OCI-LY7 (cell line): ENCODE measurements around the gene STX11. TPM values are rescaled to one million over a fixed set of nuclear protein-coding genes. Genes with fewer than 3 reads are reported as not detected.

Source experiments
- BruUV-seq: library from RNA; stranded (reverse); fragments of 400-500 nt; replicated peaks from 2 replicates; lab custom pipeline; 2021; lab: Mats Ljungman, UMichigan
- CTCF ChIA-PET: fragments of 300-600 bp; sonication (Branson Sonifier 250); formaldehyde crosslinking; loops from one replicate; lab custom pipeline; 2022; ENCODE audit warnings: antibody characterized with exemption; ENCODE audit not compliant: unreplicated experiment; lab: Charles Lee
- POLR2A ChIA-PET: fragments of 300-600 bp; sonication (Branson Sonifier 250); formaldehyde crosslinking; loops from one replicate; lab custom pipeline; 2022; ENCODE audit warnings: antibody characterized with exemption; lab: Charles Lee
- DNase-seq: peaks from one replicate; pipeline ENCODE4 v3.0.0-alpha.2; 2015; ENCODE audit warnings: low spot score
- H2AFZ ChIP-seq: fragments of 200-600 bp; sonication (generic), shearing (Covaris generic); 2 replicates; pipeline ENCODE4 v1.6.1; 2014; ENCODE audit warnings: mild to moderate bottlenecking, antibody characterized with exemption, low read length, moderate library complexity
- H3K27ac ChIP-seq: fragments of 200-600 bp; sonication (generic); 2 replicates; pipeline ENCODE4 v1.5.1; 2014; ENCODE audit warnings: mixed run types, low read depth, mild to moderate bottlenecking, moderate library complexity, low read length, inconsistent platforms; ENCODE audit not compliant: poor library complexity, severe bottlenecking
- H3K36me3 ChIP-seq: fragments of 200-600 bp; sonication (generic); 2 replicates; pipeline ENCODE4 v1.6.1; 2014; ENCODE audit warnings: mild to moderate bottlenecking, antibody characterized with exemption, low read length, moderate library complexity, mixed read lengths; ENCODE audit not compliant: insufficient read depth
- H3K4me1 ChIP-seq: fragments of 200-600 bp; sonication (generic); 2 replicates; pipeline ENCODE4 v1.5.1; 2014; ENCODE audit warnings: mild to moderate bottlenecking, low read length; ENCODE audit not compliant: insufficient read depth, poor library complexity, severe bottlenecking
- H3K4me2 ChIP-seq: fragments of 200-600 bp; sonication (generic); 2 replicates; pipeline ENCODE4 v1.6.1; 2014; ENCODE audit warnings: mild to moderate bottlenecking, low read length
- H3K4me3 ChIP-seq: fragments of 200-600 bp; sonication (generic); 2 replicates; pipeline ENCODE4 v1.5.1; 2014; ENCODE audit warnings: mild to moderate bottlenecking, low read depth, low read length; ENCODE audit not compliant: poor library complexity, severe bottlenecking
- H3K79me2 ChIP-seq: fragments of 200-600 bp; sonication (generic); 2 replicates; pipeline ENCODE4 v1.6.1; 2016; ENCODE audit warnings: low read depth, mild to moderate bottlenecking, low read length, moderate library complexity, mixed read lengths; ENCODE audit not compliant: insufficient read depth
- H3K9me2 ChIP-seq: fragments of 200-600 bp; sonication (generic); 2 replicates; pipeline ENCODE4 v1.6.1; 2016; ENCODE audit warnings: mild to moderate bottlenecking, low read length, mixed read lengths; ENCODE audit not compliant: insufficient read depth
- H3K9me3 ChIP-seq: fragments of 200-600 bp; sonication (generic); 2 replicates; pipeline ENCODE4 v1.6.1; 2014; ENCODE audit warnings: mild to moderate bottlenecking, mixed run types, low read length, mixed read lengths
- H4K20me1 ChIP-seq: fragments of 200-600 bp; sonication (generic); 2 replicates; pipeline ENCODE4 v1.6.1; 2014; ENCODE audit warnings: mild to moderate bottlenecking, antibody characterized with exemption, low read length, moderate library complexity, mixed read lengths; ENCODE audit not compliant: insufficient read depth
- EZH2phosphoT487 ChIP-seq: fragments of 200-600 bp; sonication (generic); IDR thresholded peaks from 2 replicates; pipeline ENCODE4 v1.6.1; 2018; ENCODE audit warnings: low read depth, borderline replicate concordance, mild to moderate bottlenecking, mixed run types, antibody characterized with exemption, low read length, moderate library complexity, mixed read lengths
- intact Hi-C: fragments of 100-400 bp; cut with micrococcal nuclease; formaldehyde crosslinking; loops from one replicate; pipeline ENCODE4 v1.10.0; 2022; ENCODE audit not compliant: unreplicated experiment
- total RNA-seq, 2 experiments: library from RNA; depleted of rRNA in 1 of 2; stranded (reverse); fragments of >200 nt in 1 of 2; shearing (Covaris generic) in 1 of 2; gene quantifications; 2 replicates each; pipeline ENCODE4 v1.2.3, GENCODE V29; 2014 to 2022
- TF ChIP-seq, protein P1 (sequence below): fragments of 200-600 bp; sonication (generic); conservative IDR thresholded peaks from 2 replicates; pipeline ENCODE4 v1.5.1; 2014; ENCODE audit warnings: mild to moderate bottlenecking, antibody characterized with exemption, low read length, moderate library complexity, mixed read lengths

STX11 gene
- total RNA-seq, 2 experiments from 2014 or later, result 0.16 to 1.1 TPM

DNA sequence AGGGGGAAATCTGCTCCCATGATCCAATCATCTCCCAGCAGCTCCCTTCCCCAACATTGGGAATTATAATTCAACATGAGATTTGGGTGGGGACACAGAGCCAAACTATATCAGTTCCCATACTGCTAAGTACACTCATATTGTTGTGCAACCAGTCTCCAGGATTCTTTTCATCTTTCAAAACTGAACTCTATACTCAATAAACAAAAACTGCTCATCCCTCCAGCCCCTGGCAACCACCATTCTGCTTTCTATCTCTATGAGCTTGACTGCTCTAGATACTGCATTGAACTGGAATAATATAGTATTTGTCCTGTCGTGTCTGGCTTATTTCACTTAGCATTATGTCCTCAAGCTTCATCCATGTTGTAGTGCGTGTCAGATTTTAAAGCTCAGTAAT, 42.9 kb downstream of the STX11 start:
- intact Hi-C loops, result no loop called here
- H3K36me3 ChIP-seq, result no peaks in the 10 kb centered on the region
- no peak overlapping the region for H3K27ac ChIP-seq
- DNase-seq, result no peak
- H2AFZ ChIP-seq, result no peak overlapping the region
- CTCF ChIA-PET, result no interaction called here
- H4K20me1 ChIP-seq, result no peaks in the 10 kb centered on the region
- TF ChIP-seq, protein P1, sequence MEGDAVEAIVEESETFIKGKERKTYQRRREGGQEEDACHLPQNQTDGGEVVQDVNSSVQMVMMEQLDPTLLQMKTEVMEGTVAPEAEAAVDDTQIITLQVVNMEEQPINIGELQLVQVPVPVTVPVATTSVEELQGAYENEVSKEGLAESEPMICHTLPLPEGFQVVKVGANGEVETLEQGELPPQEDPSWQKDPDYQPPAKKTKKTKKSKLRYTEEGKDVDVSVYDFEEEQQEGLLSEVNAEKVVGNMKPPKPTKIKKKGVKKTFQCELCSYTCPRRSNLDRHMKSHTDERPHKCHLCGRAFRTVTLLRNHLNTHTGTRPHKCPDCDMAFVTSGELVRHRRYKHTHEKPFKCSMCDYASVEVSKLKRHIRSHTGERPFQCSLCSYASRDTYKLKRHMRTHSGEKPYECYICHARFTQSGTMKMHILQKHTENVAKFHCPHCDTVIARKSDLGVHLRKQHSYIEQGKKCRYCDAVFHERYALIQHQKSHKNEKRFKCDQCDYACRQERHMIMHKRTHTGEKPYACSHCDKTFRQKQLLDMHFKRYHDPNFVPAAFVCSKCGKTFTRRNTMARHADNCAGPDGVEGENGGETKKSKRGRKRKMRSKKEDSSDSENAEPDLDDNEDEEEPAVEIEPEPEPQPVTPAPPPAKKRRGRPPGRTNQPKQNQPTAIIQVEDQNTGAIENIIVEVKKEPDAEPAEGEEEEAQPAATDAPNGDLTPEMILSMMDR, result no peak
- TF ChIP-seq EZH2phosphoT487, result no peak
- no peak overlapping the region for H3K4me3 ChIP-seq
- BruUV-seq, result no TSS peak
- H3K9me3 ChIP-seq, result no peaks in the 10 kb centered on the region
- no peaks in the 10 kb centered on the region for H3K9me2 ChIP-seq
- H3K4me1 ChIP-seq, result no peaks in the 10 kb centered on the region
- no peaks in the 10 kb centered on the region for H3K79me2 ChIP-seq
- H3K4me2 ChIP-seq, result no peak overlapping the region
- POLR2A ChIA-PET, result no interaction called here

DNA sequence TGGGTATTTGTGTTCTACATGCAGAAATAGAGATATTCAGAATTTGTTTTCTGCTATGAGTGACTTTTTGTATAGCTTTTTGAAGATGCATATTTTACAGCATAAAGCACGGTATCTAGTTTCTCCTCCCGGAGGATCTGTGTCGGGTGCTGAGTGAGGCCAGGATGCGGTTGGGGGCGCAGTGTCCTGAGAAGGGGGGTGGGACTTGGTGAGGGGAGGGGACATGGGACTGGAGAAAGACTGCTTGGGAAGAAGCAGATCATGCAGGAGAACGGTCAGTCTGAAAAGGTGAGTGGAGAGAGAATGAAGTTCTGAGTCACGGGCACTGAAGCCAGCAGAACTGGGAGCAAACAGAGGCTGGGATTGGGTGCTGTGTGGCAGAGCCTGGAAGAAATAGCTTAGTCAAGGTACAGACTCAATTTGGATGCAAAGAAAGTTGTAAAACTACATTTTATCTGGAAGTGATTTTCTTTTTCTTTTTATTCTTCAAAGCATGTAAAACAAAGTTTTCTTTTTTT, 44.0 kb downstream of the STX11 start:
- intact Hi-C loops, result no loop called here
- H3K9me3 ChIP-seq, result no peaks in the 10 kb centered on the region
- no peak for DNase-seq
- no peaks in the 10 kb centered on the region for H4K20me1 ChIP-seq
- BruUV-seq, result no TSS peak
- H3K36me3 ChIP-seq, result no peaks in the 10 kb centered on the region
- no peak overlapping the region for H3K27ac ChIP-seq
- no peak overlapping the region for H2AFZ ChIP-seq
- H3K79me2 ChIP-seq, result no peaks in the 10 kb centered on the region
- ChIA-PET CTCF (no interaction called here), POLR2A (interaction anchor here (0.6 to 1.5 kb wide), 3 partner anchors 9 to 1647 kb away, joined by 3 to 5 read pairs (median 4); no protein-coding TSS in a partner anchor)
- TF ChIP-seq, protein P1, result no peak
- no peak for TF ChIP-seq EZH2phosphoT487
- no peaks in the 10 kb centered on the region for H3K9me2 ChIP-seq
- H3K4me1 ChIP-seq, result no peaks in the 10 kb centered on the region
- no peak overlapping the region for H3K4me2 ChIP-seq
- no peak overlapping the region for H3K4me3 ChIP-seq

DNA sequence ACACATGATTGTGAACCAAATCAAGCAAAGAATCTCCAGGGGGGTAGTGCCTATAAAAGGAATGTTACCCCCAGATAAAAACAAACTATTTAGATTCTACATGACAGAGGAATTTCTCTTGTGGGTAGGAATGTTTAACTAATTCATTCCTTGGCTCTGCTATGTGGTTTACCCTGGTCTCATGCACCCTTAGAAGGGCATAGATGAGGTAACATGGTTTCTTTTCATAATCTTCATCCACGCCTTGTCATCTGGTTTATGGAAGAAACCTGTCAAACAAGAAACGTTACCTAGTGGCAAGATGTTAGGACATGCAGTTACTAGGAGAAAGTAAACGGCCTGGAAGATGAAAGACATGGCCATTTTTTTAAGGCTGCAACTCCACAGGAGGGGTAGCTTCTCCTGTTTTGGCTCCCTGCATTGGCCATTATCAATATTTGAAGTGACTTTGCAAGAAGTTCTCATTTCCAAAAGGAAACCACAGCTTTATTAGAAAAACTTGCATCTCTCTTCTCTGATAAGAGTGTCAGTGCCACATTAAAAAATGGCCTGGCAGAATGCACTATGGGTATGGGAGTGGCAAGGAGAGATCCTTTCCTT, 45.5 kb downstream of the STX11 start:
- Histone ChIP-seq H3K9me2 (no peaks in the 10 kb centered on the region), H3K4me3 (no peak overlapping the region), H3K27ac (no peak overlapping the region), H3K36me3 (no peaks in the 10 kb centered on the region), H2AFZ (no peak overlapping the region), H3K4me1 (no peaks in the 10 kb centered on the region), H3K4me2 (no peak overlapping the region), H4K20me1 (no peaks in the 10 kb centered on the region), H3K9me3 (no peaks in the 10 kb centered on the region), H3K79me2 (no peaks in the 10 kb centered on the region)
- CTCF ChIA-PET, result no interaction called here
- no TSS peak for BruUV-seq
- TF ChIP-seq EZH2phosphoT487, result no peak
- TF ChIP-seq, protein P1, result no peak
- no peak for DNase-seq
- POLR2A ChIA-PET, result interaction anchor here (0.6 to 1.5 kb wide), 3 partner anchors 11 to 54 kb away, joined by 3 to 5 read pairs (median 3); no protein-coding TSS in a partner anchor
- intact Hi-C loops, result no loop called here
